AG04449 (cell line): ENCODE measurements around the gene PITPNB.

Source experiments
- CTCF ChIA-PET: fragments of 350-600 bp; formaldehyde crosslinking; extraction: SDS; loops from one replicate; lab custom pipeline; 2021; ENCODE audit warnings: antibody characterized with exemption; lab: Yijun Ruan, JAX
- POLR2A ChIA-PET: fragments of 400-600, 350-600 bp; formaldehyde crosslinking; extraction: SDS; loops from one replicate; lab custom pipeline; 2020; ENCODE audit warnings: antibody characterized with exemption, inconsistent platforms; lab: Yijun Ruan, JAX
- DNase-seq: peaks from one replicate; pipeline ENCODE4 v3.0.0-alpha.2; 2010; ENCODE audit warnings: low read depth, low spot score
- H3K4me3 ChIP-seq: 2 replicates; pipeline ENCODE4 v1.5.1; 2011; ENCODE audit warnings: low read depth, mild to moderate bottlenecking, control low read depth, low read length
- TF ChIP-seq, protein P1 (sequence below): IDR thresholded peaks from one replicate; pipeline ENCODE4 v1.5.1; 2011; ENCODE audit warnings: mild to moderate bottlenecking, moderate library complexity, low read length, control low read depth, inconsistent platforms; ENCODE audit not compliant: insufficient read depth; ENCODE audit errors: missing control alignments

The PITPNB gene

DNA sequence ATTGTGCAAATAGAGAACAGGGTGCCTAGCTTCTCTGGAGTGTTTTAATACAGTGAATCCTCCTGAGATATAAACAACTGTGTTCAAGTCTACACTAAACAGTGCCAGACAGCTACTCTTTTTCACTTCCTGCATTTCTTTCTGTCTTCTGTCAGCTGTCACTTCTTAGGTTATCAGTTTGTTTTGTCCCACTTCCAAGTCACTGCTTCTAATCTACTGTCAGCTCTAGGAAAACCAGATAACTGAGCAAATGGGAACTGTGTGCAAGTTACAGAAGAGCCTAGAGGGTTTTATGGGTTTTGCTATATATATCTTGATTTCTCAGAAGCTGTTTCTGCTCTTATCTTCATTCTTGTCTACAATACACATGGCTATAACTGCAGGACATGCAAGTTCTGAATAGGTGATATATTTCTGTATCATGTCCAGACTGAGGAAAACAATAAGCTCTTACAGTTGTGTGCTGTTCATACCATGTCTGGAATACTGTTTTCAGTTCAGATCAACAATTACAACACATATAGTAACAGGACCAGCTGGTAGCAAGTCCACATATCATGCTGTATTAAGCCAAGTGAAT is 5.8 kb downstream of the PITPNB start:
- POLR2A ChIA-PET, result no interaction called here
- DNase-seq, result no peak
- TF ChIP-seq, protein P1, sequence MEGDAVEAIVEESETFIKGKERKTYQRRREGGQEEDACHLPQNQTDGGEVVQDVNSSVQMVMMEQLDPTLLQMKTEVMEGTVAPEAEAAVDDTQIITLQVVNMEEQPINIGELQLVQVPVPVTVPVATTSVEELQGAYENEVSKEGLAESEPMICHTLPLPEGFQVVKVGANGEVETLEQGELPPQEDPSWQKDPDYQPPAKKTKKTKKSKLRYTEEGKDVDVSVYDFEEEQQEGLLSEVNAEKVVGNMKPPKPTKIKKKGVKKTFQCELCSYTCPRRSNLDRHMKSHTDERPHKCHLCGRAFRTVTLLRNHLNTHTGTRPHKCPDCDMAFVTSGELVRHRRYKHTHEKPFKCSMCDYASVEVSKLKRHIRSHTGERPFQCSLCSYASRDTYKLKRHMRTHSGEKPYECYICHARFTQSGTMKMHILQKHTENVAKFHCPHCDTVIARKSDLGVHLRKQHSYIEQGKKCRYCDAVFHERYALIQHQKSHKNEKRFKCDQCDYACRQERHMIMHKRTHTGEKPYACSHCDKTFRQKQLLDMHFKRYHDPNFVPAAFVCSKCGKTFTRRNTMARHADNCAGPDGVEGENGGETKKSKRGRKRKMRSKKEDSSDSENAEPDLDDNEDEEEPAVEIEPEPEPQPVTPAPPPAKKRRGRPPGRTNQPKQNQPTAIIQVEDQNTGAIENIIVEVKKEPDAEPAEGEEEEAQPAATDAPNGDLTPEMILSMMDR, result no peak
- CTCF ChIA-PET, result interaction anchor here (1.0 to 2.4 kb wide), 8 partner anchors 10 to 96 kb away, joined by 3 to 13 read pairs (median 6); no protein-coding TSS in a partner anchor
- H3K4me3 ChIP-seq, result no peak overlapping the region

- no peak overlapping the region for H3K4me3 ChIP-seq
- TF ChIP-seq, protein P1, result no peak
- ChIA-PET CTCF (interaction anchor here (0.9 to 1.4 kb wide), 3 partner anchors 21 to 33 kb away, joined by 3 to 8 read pairs (median 4); no protein-coding TSS in a partner anchor), POLR2A (no interaction called here)
- no peak for DNase-seq
Measured at GRCh38 chr22:27912101-27912500, 7.0 kb downstream of the PITPNB start.

GRCh38 chr22:27911330-27911729 is 7.7 kb downstream of the PITPNB start:
- ChIA-PET CTCF (interaction anchor here (0.9 to 1.4 kb wide), 3 partner anchors 20 to 32 kb away, joined by 3 to 8 read pairs (median 4); no protein-coding TSS in a partner anchor), POLR2A (no interaction called here)
- TF ChIP-seq, protein P1, result no peak
- DNase-seq, result no peak
- H3K4me3 ChIP-seq, result no peak overlapping the region

DNA sequence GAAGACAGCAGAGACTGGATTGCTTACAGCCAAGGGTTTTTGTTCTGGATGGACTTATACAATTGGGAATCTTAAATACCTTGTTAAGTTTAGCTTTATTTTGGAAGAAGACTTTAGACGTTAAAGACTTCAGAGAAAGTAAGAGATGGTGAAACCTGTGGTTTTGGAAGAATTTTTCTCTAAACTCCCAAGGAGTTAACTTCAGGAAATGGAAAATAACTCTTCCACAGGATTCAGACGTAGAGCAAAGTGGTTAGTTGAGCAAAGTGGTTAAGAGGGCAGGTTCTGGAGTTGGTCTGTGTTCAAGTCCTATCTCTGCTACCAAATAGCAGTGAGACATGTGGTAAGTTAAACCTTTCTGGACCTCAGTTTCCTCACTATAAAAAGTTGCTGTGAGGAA is 12.8 kb downstream of the PITPNB start:
- no peak for DNase-seq
- POLR2A ChIA-PET, result interaction anchor here (0.6 to 0.7 kb wide), 2 partner anchors 13 kb away, joined by 3 read pairs; partner anchors contain the start of gene PITPNB
- H3K4me3 ChIP-seq, result no peak overlapping the region
- TF ChIP-seq, protein P1, result no peak
- CTCF ChIA-PET, result interaction anchor here (0.8 to 1.8 kb wide), 2 partner anchors 21 to 25 kb away, joined by 4 read pairs; no protein-coding TSS in a partner anchor

GRCh38 chr22:27905653-27906052 is 13.4 kb downstream of the PITPNB start:
- ChIA-PET POLR2A (interaction anchor here (0.6 to 0.7 kb wide), 2 partner anchors 12 to 14 kb away, joined by 3 read pairs; partner anchors contain the start of gene PITPNB), CTCF (interaction anchor here (0.8 to 1.8 kb wide), 3 partner anchors 20 to 101 kb away, joined by 3 to 4 read pairs (median 4); no protein-coding TSS in a partner anchor)
- TF ChIP-seq, protein P1, result no peak
- H3K4me3 ChIP-seq, result no peak overlapping the region
- no peak for DNase-seq

- ChIA-PET POLR2A (no interaction called here), CTCF (interaction anchor here (1.4 to 11.3 kb wide), 3 partner anchors 9 to 26 kb away, joined by 4 to 136 read pairs (median 4); no protein-coding TSS in a partner anchor)
- TF ChIP-seq, protein P1, result no peak
- DNase-seq, result no peak
- no peak overlapping the region for H3K4me3 ChIP-seq
Measured at GRCh38 chr22:27903805-27904473, 15.1 kb downstream of the PITPNB start.
